Activated CD4-positive, alpha-beta T cell treated with anti-CD3 and anti-CD28 coated beads for 1 hour (primary cell): ENCODE results near the gene KRTAP3-1.
"Not testable (repeated sequence)": the region's sequence is repeated elsewhere in the genome, so short reads cannot be mapped to it uniquely, and the experiment has no call there.

Experiments
- DNase-seq: peaks from one replicate; pipeline ENCODE4 v3.0.0-alpha.2; 2020

The KRTAP3-1 gene

GRCh38 chr17:41013606-41014005 is 4.7 kb upstream of the KRTAP3-1 start:
- no peak for DNase-seq

- no peak for DNase-seq
Observed at GRCh38 chr17:41013181-41013580, 4.3 kb upstream of the KRTAP3-1 start.

DNA sequence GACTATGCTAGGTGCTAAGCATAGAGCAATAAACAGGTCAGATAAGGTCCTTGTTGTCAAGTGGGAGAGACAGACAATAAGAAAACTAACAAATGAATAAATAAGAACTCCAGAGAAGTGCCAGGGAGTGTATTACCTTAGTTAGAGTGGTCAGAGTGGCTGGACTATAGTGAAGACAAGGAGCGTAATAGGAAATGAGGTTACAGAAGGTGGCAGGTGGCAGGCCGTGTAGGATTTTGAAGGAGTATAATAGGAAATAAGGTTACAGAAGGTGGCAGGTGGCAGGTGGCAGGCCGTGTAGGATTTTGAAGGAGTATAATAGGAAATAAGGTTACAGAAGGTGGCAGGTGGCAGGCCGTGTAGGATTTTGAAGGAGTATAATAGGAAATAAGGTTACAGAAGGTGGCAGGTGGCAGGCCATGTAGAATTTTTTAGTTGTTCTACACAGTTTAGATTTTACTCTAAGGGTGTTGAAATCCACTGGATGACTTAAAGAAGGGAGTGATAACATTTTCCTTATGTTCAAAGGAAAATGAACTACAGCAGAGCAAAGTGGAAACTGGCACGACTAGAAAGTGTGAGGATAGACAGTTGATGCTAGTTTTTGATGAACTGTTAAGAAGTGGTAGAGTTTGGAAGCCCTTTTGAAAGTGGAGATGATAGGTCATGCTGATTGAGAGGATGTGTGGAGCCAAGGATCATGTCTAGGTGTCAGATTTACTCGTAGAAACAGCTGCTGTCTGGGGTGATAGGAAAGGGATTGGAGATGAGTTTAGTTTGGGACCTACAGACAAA is 3.6 kb upstream of the KRTAP3-1 start:
- no peak for DNase-seq

- no peak for DNase-seq
Observed at GRCh38 chr17:41010441-41010840, 1.5 kb upstream of the KRTAP3-1 start.

DNA sequence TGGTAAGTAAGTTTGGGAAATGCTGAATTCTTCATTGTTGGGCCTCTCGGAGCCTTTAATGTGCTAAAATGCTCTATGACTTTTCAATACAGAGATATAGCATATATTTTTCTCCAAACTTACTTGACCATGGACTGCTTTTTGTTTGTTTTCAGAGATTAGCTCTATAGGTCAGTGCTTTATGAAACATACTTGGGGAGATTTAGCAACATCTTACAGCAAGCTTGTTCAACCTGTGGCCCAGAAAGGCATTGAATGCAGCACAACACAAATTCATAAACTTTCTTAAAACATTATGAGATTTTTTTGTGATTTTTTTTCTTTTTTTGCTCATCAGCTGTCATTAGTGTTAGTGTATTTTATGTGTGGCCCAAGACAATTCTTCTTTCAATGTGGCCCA is 1.0 kb upstream of the KRTAP3-1 start:
- DNase-seq, result no peak

- DNase-seq, result no peak
Observed at GRCh38 chr17:41009301-41009760, 403 bp upstream of the KRTAP3-1 start.

DNA sequence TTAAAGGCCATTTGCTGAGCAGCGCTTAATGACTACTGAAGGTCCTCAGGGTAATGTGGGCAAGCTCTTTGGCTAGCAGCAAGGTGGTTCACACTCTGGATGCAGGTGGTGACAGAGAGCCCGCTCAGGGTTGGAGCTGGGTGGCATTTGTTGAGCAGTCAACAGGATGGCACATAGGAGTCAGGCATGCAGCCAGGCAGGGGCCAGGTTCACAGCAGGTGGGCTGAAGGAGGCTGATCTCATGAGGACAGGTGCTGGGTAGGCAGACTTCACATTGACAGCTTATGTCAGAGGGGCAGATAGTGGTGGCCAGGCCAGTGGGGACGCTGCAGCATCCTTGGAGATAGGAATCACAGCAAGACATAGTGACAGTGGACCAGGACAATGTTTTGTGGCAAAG is 4.5 kb downstream of the KRTAP3-1 start:
- DNase-seq, result no peak

GRCh38 chr17:41003926-41004325 is 5.0 kb downstream of the KRTAP3-1 start:
- DNase-seq, result no peak

DNA sequence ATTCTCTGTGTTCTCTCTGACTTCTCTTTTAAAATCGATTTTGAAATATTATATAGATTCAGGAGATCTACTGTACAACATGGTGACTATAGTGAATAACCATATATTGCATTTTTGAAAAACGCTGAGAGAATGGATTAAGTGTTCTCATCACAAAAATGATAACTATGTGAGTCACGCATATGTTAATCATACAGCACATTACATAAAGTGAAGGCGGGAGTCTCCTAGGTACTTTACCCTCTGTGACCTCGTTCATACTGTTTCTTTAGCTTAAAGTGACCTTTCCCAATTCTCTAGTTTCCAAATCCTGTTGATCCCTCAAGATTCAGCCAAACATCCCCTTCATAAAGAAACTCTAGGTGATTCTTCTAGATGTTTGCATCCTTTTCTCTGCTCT is 6.1 kb downstream of the KRTAP3-1 start:
- DNase-seq, result no peak

DNA sequence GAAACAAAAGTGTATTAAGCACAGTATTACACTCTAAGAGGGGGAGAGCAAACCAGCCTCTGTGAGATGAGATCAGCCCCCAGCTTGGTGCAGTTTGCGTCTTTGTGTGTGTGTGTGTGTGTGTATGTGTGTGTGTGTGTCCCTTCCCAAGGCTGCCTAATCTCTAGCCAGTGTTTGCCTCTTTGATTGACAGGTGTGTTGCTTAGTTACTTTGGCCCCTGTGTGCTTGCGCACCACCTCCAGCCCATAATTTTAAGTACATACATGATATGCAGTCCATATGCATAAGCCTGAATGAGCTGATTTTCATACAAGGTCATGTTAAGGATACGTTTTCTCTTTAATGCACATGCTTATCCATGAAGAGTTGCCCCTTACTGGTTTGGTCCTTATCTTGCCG is 7.1 kb downstream of the KRTAP3-1 start:
- DNase-seq, result no peak

GRCh38 chr17:40999563-40999962 is 9.4 kb downstream of the KRTAP3-1 start, which contains the start of gene KRTAP3-2:
Gene KRTAP3-2, minus strand, starts transcription at chr17:40999906. Its CDS starts 53 bp downstream, at chr17:40999853.
- not testable (repeated sequence) for DNase-seq

- no peak for DNase-seq
Observed at GRCh38 chr17:40997361-40997760, 11.6 kb downstream of the KRTAP3-1 start.

- DNase-seq, result no peak
Observed at GRCh38 chr17:40996829-40997228, 12.1 kb downstream of the KRTAP3-1 start.

- DNase-seq, result no peak
Observed at GRCh38 chr17:40995116-40995515, 13.8 kb downstream of the KRTAP3-1 start.

GRCh38 chr17:40993839-40994238 is 15.1 kb downstream of the KRTAP3-1 start, which contains the start of gene KRTAP3-3:
Gene KRTAP3-3, minus strand, starts transcription at chr17:40994164. Its CDS starts 67 bp downstream, at chr17:40994097.
- DNase-seq, result no peak

DNA sequence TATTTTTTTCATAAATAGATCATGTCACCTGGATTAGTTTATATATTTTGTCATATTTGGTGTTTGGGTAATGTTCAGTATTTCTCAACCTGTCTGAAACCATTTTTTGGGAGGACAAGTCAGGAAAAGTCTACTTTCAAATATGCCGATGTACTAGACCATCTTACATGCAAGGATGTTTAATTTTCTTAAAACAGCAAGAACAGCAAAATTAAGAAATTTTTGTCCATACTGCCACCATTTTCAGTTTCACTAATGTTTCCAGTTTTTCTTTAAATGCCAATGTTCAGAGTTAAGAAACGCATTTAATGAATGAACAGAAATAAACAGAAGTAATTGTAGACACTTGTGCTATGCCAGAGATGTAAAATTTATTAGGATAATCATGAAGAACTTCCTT is 15.8 kb downstream of the KRTAP3-1 start:
- DNase-seq, result no peak

DNA sequence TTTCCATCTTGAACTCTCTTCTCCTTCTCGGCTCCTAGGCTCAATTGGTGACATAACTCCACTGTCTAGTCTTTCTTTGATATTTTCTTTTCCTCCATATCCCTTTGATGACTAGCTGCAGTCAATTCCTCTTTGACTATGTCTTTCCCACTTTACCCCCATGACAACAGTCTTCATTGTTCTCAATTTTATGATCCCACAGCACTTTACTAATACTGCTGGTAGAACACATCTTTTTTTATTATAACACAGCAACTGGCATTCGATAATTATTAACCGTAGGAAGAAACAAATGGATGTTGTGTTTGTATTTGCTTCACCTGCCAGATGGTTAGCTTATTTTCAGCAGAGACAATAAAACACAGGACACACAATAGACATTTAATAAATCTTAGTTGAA is 16.3 kb downstream of the KRTAP3-1 start:
- no peak for DNase-seq

DNA sequence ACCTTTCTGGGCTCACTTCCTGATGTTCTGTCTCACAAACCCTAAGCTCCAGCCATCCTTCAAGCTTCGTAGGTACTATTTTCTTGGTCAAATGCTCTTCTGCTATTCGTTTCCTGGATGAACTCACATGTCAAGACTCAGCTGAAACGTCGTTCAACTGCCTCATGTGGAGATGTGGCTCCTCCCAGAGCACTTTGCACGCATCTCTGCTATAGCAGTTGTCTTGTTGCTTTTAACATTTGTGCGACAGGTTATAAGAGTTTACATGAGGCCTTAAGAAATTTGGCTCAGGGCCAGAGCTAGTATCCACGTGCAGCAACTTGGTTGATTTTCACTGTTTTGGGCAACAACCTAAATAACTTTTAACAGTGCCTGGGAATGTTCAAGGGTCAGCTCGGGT is 22.0 kb downstream of the KRTAP3-1 start:
- no peak for DNase-seq

DNA sequence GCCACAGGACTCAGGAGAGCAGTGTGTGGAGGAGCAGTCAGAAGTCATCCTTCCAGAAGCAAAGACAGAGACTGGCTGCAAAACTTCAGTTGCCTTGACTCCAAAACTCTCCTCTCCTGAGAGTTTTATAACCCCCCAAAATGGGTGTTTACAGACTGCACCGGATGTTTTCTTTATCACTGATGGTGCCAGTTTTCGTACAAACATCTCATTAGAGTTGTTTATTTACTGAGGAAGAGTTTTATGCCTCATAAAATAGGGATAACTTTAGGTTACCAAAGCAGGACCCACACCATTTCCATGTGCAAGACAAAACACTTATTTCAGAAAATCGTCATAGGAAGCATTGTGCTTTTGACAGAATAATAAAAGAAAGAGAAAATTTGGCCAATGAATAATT is 24.7 kb downstream of the KRTAP3-1 start, which contains the start of gene KRT40:
Gene KRT40, minus strand, starts transcription at position 101 of the 400 bp plus-strand sequence. Its CDS starts 53 bp downstream, at position 48.
- DNase-seq, result no peak

GRCh38 chr17:40981115-40981514 is 27.8 kb downstream of the KRTAP3-1 start:
- DNase-seq, result no peak

DNA sequence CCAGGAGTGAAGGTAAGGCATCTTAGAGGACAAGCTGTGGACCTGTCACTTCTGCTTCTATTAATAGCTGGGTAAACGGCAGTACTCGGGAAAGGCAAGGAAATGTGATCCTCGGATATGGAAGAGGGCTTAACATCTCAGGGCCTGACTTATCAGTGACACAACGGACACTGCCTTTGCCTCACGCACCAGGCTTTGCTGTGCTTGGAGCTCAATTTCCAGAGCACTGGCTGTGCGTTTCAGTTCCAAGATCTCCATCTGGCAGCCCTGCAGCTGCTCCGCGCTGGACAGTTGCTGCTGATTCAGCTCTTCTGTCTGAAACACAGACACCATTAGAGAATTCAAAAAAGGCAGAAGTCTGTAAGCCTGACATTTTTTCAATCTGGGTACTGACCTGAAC is 28.3 kb downstream of the KRTAP3-1 start:
- DNase-seq, result no peak

DNA sequence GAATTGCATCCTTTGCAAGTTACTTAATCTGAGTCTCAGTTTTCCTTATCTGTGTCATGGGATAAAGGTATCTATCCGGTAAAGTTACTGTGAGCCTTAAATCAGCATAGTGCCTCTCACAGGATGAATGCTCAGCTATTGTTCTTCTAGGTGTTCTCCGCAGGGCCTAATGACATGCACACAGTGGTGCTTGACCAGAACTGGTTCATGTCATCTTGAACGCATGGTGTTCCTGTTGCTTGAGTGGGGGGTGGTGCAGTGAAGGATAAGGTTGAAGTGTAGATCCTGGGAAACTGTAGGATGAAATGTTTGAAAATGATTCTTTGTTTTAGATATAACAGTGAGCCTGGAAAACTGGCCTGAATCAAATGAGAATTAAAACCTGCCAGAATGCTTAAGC is 28.8 kb downstream of the KRTAP3-1 start:
- DNase-seq, result no peak

GRCh38 chr17:40978575-40979151 is 30.3 kb downstream of the KRTAP3-1 start:
- DNase-seq, result no peak

DNA sequence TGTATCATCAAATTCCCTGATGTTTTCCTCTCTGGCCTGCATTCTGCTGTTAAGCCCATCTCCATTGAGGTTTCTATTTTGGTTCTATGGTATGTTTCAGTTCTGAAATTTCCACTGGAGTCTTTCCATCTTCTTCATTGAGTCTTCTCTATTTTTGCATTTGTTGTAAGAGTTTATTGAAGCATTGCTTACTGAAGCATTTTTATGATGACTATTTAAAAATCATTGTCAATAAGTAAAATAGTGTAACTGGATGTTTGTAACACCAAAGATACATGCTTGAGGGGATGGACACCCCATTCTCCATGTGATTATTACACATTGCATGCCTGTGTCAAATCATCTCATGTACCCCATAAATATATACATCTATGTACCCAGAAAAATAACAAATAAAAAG is 33.4 kb downstream of the KRTAP3-1 start:
- DNase-seq, result no peak
